ENCODE results near the gene MTF2. TPM values are rescaled to one million over a fixed set of nuclear protein-coding genes. Genes with fewer than 3 reads are reported as not detected.

The MTF2 gene
- total and polyA plus RNA-seq, 9 of the 15 experiments (the other 6 are each of a cell fraction or from before 2014, with no cell fraction given), result 29.3 to 124 (median 57.7) TPM

DNA sequence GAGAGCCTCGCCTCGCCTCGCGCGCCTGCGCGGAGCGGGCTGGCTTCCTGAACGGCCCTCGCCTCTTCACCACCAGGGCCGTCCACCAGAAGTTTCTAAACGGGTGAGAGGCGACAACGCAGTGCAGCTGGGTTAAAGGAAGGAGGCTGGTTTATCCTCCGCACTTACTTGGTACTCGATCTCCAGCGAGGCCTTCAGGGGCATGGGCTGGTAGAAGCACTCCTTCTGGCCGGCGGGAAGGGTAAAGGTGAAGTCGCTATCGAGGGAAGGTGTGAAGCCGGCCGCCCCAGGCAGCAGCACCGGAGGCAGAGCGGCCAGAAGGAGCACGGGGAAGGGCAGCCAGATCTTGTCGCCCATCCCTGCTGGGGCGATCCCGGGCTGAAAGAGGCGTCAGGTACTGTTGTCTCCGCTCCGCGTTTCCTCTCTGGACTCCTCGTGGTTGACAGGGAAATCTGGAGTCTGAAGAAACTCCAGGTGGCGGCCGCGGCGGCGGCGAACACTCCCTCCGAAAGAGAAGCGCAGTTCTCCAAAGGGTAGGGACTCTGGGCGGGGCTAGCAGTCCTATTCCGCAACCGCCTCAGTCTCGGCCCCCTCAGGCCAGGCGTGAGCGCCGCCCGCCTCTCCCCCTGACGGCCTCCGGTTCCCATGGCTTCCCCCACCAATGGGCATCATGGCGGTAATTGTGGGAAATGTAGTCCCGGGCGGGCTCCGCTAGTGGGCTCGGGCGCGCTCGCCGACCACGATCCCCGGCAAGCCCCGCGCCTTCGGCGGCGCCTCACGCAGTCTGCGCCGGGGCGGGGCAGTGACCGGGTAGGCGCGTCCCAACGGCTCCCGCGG, 101.0 kb downstream of the MTF2 start, which contains the start of gene TMED5 (continued):
- TF ChIP-seq NBN (IDR thresholded peaks at IDR 0.05; ENCODE audit: low read depth), result peak; percentile 94
- TF ChIP-seq SIX5 (IDR thresholded peaks at IDR 0.05; ENCODE audit: borderline replicate concordance in 1 of 2, insufficient read depth in 1 of 2, low read depth in 1 of 2, low read length in 2 of 2), result peak; percentile 60 to 70; a peak in 3 of 4 replicates
- TF ChIP-seq, protein P1, sequence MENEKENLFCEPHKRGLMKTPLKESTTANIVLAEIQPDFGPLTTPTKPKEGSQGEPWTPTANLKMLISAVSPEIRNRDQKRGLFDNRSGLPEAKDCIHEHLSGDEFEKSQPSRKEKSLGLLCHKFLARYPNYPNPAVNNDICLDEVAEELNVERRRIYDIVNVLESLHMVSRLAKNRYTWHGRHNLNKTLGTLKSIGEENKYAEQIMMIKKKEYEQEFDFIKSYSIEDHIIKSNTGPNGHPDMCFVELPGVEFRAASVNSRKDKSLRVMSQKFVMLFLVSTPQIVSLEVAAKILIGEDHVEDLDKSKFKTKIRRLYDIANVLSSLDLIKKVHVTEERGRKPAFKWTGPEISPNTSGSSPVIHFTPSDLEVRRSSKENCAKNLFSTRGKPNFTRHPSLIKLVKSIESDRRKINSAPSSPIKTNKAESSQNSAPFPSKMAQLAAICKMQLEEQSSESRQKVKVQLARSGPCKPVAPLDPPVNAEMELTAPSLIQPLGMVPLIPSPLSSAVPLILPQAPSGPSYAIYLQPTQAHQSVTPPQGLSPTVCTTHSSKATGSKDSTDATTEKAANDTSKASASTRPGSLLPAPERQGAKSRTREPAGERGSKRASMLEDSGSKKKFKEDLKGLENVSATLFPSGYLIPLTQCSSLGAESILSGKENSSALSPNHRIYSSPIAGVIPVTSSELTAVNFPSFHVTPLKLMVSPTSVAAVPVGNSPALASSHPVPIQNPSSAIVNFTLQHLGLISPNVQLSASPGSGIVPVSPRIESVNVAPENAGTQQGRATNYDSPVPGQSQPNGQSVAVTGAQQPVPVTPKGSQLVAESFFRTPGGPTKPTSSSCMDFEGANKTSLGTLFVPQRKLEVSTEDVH (IDR thresholded peaks at IDR 0.05; ENCODE audit: low read depth, partially characterized antibody), result no peak
- no peak for TF ChIP-seq BRF1 (IDR thresholded peaks at IDR 0.05; ENCODE audit: borderline replicate concordance, extremely low read depth, insufficient read length)
- TF ChIP-seq KLF16 (IDR thresholded peaks at IDR 0.05), result 0 out of 2 replicates have a peak, but pooled peaks have one; percentile 5
- TF ChIP-seq MAFG (tag; conservative IDR thresholded peaks at IDR 0.05), result no peak
- no peak for TF ChIP-seq ZNF134 (CRISPR knock-in tag; conservative IDR thresholded peaks at IDR 0.05)
- TF ChIP-seq, protein P2, sequence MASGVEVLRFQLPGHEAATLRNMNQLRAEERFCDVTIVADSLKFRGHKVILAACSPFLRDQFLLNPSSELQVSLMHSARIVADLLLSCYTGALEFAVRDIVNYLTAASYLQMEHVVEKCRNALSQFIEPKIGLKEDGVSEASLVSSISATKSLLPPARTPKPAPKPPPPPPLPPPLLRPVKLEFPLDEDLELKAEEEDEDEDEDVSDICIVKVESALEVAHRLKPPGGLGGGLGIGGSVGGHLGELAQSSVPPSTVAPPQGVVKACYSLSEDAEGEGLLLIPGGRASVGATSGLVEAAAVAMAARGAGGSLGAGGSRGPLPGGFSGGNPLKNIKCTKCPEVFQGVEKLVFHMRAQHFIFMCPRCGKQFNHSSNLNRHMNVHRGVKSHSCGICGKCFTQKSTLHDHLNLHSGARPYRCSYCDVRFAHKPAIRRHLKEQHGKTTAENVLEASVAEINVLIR (CRISPR knock-in tag; IDR thresholded peaks at IDR 0.05), result peak; percentile 75
- TF ChIP-seq, protein P3, sequence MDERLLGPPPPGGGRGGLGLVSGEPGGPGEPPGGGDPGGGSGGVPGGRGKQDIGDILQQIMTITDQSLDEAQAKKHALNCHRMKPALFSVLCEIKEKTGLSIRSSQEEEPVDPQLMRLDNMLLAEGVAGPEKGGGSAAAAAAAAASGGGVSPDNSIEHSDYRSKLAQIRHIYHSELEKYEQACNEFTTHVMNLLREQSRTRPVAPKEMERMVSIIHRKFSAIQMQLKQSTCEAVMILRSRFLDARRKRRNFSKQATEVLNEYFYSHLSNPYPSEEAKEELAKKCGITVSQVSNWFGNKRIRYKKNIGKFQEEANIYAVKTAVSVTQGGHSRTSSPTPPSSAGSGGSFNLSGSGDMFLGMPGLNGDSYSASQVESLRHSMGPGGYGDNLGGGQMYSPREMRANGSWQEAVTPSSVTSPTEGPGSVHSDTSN (CRISPR knock-in tag; IDR thresholded peaks at IDR 0.05; ENCODE audit: low read depth), result no peak
- TF ChIP-seq, protein P3 (tag; conservative IDR thresholded peaks at IDR 0.05; ENCODE audit: low read depth), result no peak
- no peak for TF ChIP-seq TCF7L2 (IDR thresholded peaks at IDR 0.05; ENCODE audit: low read depth, low read length)
- TF ChIP-seq KDM1A (IDR thresholded peaks at IDR 0.05), result no peak
- TF ChIP-seq, protein P4, sequence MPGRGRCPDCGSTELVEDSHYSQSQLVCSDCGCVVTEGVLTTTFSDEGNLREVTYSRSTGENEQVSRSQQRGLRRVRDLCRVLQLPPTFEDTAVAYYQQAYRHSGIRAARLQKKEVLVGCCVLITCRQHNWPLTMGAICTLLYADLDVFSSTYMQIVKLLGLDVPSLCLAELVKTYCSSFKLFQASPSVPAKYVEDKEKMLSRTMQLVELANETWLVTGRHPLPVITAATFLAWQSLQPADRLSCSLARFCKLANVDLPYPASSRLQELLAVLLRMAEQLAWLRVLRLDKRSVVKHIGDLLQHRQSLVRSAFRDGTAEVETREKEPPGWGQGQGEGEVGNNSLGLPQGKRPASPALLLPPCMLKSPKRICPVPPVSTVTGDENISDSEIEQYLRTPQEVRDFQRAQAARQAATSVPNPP (IDR thresholded peaks at IDR 0.05; ENCODE audit: borderline replicate concordance, insufficient read depth, insufficient read length), result no peak
- TF ChIP-seq, protein P5, sequence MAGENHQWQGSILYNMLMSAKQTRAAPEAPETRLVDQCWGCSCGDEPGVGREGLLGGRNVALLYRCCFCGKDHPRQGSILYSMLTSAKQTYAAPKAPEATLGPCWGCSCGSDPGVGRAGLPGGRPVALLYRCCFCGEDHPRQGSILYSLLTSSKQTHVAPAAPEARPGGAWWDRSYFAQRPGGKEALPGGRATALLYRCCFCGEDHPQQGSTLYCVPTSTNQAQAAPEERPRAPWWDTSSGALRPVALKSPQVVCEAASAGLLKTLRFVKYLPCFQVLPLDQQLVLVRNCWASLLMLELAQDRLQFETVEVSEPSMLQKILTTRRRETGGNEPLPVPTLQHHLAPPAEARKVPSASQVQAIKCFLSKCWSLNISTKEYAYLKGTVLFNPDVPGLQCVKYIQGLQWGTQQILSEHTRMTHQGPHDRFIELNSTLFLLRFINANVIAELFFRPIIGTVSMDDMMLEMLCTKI (IDR thresholded peaks at IDR 0.05; ENCODE audit: partially characterized antibody), result no peak
- TF ChIP-seq, protein P6, sequence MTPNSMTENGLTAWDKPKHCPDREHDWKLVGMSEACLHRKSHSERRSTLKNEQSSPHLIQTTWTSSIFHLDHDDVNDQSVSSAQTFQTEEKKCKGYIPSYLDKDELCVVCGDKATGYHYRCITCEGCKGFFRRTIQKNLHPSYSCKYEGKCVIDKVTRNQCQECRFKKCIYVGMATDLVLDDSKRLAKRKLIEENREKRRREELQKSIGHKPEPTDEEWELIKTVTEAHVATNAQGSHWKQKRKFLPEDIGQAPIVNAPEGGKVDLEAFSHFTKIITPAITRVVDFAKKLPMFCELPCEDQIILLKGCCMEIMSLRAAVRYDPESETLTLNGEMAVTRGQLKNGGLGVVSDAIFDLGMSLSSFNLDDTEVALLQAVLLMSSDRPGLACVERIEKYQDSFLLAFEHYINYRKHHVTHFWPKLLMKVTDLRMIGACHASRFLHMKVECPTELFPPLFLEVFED (CRISPR knock-in tag; conservative IDR thresholded peaks at IDR 0.05), result no peak; the same call in 1 of the 2 replicates

Data from K562 (cell line).